HG03039 (cell line): ENCODE measurements around the gene SNX14.

Source experiments
- ATAC-seq: cut with Tn5 transposase; IDR thresholded peaks from one replicate; pipeline ENCODE4 v1.9.1; 2021; ENCODE audit warnings: mild to moderate bottlenecking, moderate library complexity; ENCODE audit not compliant: unreplicated experiment

Gene SNX14

GRCh38 chr6:85465762-85466161 lies 127.9 kb downstream of the SNX14 start:
- no peak for ATAC-seq

- ATAC-seq, result no peak
These were observed 128.9 kb downstream of the SNX14 start for GRCh38 chr6:85464722-85465150.

GRCh38 chr6:85464260-85464644 lies 129.4 kb downstream of the SNX14 start:
- ATAC-seq, result no peak

- ATAC-seq, result no peak
These were observed 129.9 kb downstream of the SNX14 start for GRCh38 chr6:85463621-85464259.

- no peak for ATAC-seq
These were observed 131.0 kb downstream of the SNX14 start for GRCh38 chr6:85462673-85463072.

- ATAC-seq, result no peak
These were observed 131.9 kb downstream of the SNX14 start for GRCh38 chr6:85461798-85462170.

- peak; percentile 62 for ATAC-seq
These were observed 132.5 kb downstream of the SNX14 start for GRCh38 chr6:85460921-85461797.

GRCh38 chr6:85460154-85460920 lies 133.3 kb downstream of the SNX14 start:
- no peak for ATAC-seq

- no peak for ATAC-seq
These were observed 134.3 kb downstream of the SNX14 start for GRCh38 chr6:85459224-85459901.

- no peak for ATAC-seq
These were observed 134.9 kb downstream of the SNX14 start for GRCh38 chr6:85458782-85459181.

GRCh38 chr6:85458184-85458583 lies 135.5 kb downstream of the SNX14 start:
- ATAC-seq, result no peak

- no peak for ATAC-seq
These were observed 136.9 kb downstream of the SNX14 start for GRCh38 chr6:85456782-85457181.
